SW 1271 (cell line): ENCODE data around the gene D2HGDH.
"Not testable (repeated sequence)": the region's sequence is repeated elsewhere in the genome, so short reads cannot be mapped to it uniquely, and the experiment has no call there.

Experiments used
- DNase-seq, 2 experiments: peaks; one replicate each; lab custom pipeline; 2025; lab: John Stamatoyannopoulos, UW

The D2HGDH gene

DNA sequence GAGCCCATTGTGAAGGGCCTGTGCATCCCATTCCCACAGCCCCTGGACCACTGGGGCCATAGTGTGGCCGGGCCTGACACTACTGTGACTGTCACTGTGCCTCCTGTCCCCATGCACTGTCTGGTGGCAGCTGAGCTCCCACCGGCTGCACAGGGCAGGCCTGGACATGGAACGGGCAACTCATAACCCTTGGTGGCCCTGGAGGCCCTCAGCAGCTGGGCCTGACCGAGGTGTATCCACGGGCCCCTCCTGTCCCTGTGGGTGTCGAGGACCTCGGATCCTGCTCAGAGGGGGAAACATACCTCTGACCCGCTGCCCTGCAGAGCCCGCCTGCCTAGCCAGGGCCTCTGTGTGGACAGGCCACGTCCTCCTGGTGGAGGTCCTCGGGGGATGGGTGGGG lies 34.4 kb downstream of the D2HGDH start:
- no peak for DNase-seq

DNA sequence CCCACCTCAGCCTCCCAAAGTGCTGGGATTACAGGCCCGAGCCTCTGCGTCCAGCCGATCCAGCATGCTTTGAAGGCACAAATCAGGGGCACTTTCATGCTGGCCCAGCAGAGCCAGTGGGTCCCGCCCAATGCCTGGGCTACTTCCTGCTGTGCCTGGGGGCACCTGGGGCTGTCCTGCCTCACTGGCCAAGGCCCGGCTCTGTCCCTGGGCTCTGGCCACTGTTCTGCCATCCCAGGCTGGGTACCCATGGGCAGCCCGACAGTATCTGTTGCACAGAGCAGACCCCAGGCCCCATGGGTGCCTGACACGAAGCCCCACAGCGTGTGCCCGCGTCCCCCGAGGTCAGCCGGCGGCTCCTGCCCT lies 35.4 kb downstream of the D2HGDH start:
- DNase-seq: no peak

DNA sequence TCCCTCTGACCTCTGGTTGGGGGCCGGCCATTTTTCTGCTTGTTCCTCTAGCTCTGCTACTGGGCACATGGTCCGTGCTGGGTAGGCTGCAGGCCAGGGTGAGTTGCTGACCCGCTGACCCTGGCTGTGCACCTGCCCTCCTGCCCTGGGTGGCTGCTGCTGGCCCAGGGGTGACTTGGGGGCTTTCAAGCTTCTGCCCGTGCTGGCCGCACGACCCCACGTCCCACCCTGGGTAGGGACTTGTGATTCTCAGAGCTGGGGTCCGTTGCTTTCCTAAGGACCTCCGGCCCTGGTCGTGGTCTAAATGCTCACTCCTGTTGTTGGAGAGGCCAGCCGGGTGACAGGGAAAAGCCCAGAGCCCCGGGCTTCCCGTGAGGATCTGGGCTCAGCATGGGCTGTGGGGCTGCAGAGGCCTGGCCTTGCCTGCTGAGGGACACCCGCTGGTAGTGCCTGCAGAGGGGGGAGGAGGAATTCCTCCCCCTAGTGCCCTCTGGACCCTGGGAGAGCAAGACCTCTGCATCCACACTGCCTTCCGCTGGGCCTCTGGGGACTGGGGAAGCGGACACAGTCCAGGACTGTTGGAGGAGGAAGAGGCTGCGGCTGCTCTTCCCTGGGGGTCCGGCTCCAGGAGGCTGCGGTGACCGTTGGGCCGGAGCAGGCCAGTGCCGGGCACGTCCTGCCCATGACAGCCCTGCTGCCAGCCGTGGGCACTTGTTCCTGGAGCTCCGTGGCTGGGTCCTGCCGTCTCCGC lies 35.9 kb downstream of the D2HGDH start:
- DNase-seq: no peak

DNA sequence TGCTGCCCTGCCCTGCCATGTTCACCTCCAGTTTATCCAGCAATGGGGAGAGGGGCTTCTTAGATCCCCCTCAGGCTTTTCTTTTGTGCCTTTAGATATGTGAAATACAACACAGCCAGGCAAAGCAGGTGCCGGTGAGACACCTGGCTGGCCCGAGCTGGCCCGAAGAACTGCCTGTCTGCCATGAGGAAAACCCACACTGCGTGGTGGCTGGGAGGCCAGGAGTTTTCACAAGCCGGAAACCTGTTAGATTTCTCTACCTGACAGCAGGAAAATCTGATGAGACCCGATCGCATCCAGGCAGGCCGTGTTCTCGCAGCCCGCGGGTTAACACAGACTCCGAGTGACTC lies 36.5 kb downstream of the D2HGDH start:
- DNase-seq: no peak

DNA sequence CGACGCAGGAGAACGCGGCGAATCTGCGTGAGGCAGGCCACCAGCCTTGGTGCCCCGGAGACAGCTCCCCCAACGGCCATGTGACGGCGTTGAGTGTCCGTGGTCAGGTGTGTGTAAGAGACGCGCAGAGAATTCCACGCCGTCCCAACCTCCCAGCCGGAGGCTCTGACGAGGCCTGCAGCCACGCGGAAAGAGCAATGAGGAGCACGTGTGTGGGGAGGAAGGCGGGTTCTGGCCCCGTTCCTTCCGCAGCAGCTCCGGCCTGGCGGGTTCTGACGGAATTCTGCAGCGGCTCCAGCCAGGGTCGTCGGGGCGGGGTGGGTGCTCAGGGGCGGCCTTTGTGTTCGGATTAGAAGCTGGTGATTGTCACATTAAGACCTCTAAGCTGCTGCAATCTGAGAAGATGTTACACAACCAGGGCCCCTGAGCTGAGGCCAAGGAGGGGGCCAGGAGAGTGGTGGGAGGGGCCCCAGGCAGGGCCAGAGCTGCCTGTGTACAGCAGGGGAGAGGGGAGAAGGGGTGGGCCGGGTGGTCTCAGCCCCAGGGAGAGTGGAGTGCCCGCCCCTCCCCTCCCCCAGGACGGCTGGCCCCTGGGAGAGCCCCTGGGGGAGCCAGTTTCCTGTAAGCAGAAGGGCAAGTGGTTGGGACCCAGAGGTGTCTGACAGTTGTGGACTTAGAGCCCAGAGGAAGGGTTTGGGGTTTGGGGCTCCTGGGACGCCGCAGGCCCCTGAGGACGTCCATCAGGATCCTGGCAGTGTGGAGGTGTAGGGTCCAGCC lies 37.0 kb downstream of the D2HGDH start:
- DNase-seq: no peak

DNA sequence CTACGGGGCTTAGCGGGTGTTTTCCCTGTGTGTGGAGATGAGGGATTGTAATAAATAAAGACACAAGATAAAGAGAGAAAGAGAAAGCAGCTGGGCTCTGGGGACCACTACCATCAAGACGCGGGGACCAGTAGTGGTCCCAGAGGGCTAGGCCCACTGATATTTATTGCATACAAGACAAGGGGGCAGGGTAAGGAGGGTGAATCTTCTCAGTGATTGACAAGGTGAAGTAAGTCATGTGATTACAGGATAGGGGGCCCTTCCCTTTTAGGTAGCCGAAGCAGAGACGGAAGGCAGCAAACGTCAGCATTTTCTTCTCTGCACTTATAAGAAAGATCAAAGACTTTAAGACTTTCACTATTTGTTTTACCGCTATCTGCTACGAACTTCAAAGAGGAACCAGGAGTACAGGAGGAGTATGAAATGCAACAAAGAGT lies 37.7 kb downstream of the D2HGDH start:
- no peak for DNase-seq

DNA sequence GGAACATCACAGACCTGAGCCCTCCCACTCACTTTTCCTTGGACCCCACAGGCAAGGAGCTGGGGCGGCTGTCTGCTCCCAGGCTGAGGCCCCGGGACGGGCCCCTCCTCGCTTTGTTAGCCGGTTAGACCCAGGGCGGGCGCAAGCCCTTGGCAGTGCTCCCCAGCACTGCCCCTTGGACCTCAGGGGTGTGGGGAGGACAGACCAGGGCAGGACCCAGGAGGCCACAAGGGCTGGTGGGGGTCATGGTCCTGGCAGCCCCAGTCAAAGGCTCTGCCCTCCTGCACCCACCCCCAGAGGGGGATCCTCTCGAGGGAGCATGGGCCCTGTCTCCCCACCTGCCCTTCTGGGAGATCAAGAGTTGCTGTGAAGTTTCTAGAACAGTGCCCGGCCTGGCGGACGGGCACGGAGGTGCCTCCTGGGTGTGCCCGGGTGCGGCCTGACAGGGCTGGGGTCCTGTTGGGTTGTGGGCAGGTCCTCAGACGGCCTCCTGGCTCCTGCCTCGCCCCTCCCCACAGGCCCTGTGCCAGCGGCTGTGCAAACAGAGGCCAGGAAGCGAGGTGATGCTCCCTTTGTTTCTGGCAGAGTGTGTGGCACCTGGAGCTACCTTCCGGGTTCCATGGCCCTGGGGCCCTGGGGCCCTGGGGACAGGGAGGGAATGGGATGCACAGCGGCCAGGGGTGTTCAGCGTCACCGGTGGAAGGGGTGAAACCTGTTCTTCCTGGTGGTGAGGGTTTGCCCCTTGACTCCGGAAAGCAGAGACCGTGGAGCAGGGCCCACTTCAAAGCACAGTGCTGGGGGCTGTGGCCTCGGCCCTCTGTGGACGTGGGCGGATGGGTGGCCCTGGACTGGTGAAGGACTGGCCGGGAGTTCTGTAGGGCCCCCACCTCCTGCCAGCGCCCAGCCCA lies 39.3 kb downstream of the D2HGDH start:
- DNase-seq: no peak

DNA sequence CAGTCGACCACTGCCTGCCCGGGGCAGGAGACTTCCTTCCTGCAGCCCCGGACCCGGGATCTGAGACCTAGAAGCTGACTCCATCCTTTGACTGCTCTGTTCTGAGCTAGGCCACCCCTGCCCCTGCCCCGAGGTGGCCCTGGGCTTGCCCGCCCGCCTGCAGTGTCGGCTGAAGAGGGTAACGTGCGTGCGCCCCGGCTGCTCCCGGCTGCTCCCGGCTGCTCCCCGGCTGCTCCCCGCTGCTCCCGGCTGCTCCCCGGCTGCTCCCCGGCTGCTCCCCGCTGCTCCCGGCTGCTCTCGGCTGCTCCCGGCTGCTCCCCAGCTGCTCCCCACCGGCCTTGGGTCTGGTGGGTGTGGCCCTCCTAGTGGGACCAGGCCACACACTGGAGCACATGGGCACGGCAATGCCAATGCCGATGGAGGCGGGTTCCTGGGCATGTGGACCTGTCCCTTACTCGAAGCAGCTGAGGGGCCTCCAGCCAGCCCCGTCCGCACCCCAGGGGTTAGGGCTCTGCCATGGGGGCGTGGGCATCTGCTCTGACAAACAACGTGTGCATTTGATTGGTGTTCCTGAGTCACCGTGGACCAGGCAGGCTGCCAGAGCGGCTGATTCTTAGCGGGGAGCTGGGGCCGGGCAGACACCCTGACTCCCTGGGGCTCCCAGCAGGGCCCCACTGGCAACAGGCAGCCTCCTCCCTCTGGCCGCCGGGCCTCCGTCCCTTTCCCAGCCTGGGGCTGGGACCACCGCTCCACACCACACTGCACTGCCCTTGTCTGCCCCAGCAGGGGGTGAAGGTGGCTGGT lies 40.2 kb downstream of the D2HGDH start:
- no peak for DNase-seq

DNA sequence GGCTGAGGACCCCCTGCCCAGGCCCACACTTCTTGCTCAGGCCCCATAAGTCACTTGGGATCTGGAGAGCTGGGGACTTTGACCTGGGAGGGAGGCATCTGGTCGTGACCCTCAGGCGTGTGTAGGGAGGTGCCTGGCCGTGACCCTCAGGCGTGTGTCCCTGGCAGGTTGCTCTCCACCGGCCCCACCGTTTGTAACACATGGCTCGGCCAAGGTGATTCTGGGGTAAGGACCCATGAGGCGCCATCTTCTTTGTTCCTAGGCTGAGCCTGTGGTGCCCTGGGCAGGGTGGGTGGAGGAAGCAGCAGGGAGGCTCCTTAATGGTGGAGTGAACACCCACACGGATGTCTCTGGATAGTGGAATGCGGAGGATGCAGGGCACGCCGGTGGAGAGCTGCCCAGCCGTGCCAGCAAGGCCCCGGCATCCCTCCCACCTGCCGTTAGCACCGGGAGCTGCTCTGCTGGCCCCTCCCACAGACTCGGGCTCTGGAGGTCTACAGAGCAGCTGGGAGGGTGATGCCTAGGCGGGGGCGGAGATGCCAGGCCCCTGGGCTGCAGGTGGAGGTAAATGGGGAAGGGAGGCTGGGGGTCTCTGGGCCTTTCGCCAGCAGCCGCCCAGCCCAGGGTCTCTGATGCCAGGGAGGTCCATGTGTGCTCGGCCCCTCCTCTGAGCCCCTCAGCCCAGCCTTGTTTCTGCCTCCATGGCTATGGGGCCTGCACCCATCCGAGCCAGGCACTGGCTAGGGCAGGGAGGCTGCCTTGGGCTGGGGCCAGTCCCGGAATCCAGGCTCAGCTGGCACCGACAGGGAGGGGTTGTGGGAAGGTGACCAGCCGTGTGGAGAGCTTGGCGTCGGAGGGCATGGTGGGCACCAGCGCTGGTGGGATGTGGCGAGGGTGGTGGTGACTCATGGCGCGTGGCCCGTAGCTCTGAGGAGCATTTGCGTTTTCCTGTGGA lies 41.1 kb downstream of the D2HGDH start:
- no peak for DNase-seq

DNA sequence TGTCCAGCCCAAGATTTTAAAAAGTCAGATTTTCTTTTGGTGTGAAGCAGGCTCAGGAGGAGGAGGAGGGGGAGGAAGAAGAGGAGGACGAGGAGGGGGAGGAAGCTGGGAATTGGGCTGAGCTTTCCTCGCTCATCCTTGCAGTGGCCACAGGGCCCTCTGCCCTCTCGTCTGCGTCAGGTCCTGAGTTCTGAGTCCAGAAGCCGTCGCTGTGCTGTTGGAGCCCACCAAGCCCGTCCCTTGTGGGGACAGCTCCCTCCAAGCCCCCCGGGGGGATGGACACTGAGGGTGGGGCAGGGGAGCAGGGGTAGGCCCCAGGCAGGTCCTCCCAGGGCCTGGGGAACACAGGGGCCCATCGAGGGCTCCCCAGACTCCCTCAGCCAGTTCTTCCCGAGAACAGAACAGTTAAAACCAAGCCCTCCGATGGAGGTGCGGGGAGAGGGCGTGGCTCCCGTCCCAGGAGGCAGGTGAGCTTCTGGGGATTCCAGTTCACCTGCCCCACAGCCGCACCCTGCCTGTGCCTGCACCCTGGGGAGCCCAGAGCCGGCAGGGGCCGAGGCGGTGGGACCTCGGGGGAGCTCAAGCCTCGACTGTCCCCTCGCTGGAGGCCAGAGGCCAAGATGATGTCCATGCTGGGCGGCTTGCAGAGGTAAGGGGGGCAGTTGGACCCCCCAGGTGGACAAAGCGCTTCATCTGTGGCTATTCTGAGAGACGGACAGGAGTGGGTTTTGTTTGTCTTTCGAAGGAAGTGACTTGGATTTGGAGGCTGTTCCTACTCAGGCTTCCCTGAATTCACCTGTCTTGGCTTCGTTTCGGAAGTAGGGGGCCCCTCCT lies 42.1 kb downstream of the D2HGDH start, which contains the start of gene GAL3ST2:
GAL3ST2 (plus strand) TSS at position 487 of the 834 bp plus-strand sequence; CDS start at position 621, 134 bp downstream.
- no peak for DNase-seq

DNA sequence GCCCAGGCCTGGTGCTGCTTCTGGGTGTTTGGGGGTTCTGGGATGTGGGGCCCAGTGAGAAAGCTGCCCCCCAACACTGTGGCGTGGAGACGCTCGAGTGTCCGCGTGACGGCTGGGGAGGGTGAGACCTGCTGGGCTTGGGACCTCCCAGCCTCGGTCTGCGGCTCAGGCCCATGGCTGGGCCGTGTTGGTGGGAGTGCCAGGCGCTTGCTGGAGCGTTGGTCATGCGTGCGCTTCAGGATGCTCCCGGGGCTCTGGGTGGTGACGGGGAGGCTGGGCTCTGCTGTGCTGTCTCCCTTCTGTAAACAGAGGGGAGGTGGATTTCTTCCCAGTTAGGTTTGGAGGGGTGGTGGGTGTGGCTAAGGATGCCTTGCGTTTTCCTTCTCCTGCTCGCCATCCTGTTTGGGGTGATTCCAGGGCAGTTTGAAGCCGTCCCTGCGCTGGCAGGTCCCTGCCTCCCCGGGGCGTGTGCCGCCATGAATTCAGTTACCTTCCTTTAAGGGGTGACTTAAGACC lies 42.8 kb downstream of the D2HGDH start:
- no peak for DNase-seq

DNA sequence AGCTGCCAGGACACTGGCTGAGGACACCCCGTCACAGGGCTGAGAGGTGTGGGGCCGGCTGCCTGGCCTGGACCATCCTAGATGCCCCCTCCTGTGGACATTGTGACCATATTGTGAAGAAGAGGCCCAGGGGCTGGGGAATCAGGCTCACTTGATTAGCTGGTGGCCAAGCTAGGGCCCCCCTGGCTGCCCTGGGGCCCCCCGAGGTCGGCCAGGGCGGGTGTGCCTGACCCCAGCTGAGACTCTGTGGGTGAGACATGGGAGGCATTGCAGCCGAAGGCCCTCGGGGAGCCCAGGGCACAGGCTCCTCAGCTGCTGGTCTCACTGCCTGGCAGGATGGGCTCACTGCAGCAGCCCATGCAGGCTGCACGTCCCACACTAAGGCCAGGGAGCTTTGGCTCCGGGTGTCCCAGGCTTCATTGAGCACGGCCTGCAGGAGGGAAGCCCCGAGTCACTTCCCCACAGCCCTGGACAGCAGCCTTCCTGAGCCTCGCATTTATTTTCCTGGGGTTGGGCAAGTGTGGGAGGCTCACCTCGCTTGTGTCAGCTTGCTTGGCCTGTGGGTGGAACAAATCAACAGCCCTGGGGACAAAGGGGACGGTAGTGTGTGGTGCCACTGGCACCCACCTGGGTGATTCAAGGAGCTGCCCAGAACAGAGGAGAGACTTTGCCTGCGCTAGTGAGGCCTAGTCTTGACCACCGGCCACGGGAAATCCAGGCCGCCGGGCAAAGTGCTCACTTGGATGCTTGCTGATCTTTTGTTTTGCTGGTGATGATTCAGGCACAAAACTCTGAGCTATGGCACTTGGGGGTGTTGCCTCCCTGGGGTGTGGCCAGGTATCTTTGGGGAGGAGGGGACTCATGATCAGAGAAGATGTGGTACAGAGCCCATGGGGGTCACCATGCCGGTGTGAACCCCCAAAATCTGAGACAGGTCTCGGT lies 43.5 kb downstream of the D2HGDH start:
- no peak for DNase-seq

DNA sequence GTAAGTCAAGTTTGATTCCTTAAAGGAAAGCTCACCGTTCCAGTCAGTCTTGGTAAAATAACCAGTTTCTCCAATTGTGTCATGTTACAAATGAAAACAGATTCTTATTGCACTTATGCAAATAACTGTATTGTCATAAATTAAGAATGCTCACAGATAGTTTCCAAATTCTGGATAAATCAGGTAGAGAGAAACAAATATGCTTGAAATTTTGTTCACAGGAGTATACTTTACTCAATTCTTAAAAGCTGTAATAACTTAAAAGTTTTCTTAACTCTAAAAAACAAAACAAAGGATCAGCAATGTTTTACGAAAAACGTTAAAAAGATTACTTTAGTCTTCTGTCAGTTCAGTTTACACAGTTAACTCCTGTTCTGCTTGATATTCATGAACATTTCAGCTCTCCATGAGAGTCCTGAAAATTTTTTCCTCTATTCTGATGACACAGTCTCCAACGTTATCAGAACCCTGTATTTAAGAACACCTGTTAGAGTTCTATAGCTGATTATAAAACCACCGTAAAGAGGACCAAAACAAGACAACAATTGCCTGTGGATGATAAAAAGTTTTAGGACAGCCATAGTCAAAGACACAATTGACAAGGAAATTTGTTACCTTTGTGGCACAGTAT lies 46.6 kb downstream of the D2HGDH start:
- DNase-seq: no peak

DNA sequence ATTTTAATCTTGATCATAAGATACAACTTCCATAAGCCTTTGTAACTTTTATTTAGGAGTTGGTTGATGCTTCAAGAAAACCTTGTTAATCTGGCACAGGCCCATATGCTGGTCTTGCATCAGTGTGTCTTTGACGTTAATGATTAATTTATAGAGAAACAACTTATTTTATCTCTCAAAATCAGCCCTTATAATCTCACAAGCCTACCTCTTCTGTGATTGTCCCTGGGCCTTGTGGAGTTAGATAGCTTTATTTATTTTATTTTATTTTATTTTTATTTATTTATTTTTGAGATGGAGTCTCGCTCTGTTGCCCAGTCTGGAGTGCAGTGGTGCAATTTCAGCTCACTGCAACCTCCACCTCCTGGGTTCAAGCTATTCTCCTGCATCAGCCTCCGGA lies 47.6 kb downstream of the D2HGDH start:
- not testable (repeated sequence) for DNase-seq

DNA sequence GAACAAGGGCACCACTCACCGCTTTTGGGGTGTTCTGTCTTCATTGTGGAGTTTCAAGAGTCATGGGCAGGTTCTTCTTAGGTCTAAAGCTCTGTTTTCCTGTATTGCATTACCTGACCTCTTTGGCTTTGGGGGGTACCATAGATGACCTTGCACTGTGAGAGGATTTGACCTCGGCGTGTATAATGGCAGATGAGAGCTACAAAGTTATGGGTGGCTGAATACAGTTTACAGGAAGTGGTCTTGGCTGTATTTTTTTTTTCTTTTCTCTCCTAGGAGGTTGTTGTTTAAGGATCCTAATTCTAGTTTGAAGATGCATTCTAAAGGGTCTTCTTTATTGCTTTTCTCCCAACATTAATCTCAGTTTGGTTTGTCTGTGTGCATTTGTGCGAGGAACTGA lies 53.7 kb downstream of the D2HGDH start:
- DNase-seq: no peak

DNA sequence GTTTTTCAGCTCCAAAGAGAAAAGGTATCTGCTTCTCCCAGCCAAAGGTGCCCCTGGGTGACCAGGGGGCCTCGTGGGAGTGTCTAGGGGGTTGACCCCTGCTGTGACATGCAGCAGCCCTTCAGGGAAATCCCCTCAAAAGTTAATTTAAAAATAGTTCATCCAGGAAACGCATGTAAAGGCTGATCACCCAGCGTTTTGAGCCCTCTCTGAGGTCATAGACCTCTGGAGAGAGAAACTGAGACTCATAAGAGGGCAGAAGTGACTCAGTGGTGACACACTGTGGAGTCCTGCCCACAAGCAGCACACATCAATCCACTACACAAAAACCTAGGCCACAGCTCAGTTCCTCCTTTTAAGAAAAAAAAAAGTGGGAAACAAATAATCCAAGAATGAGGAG lies 54.1 kb downstream of the D2HGDH start:
- no peak for DNase-seq

DNA sequence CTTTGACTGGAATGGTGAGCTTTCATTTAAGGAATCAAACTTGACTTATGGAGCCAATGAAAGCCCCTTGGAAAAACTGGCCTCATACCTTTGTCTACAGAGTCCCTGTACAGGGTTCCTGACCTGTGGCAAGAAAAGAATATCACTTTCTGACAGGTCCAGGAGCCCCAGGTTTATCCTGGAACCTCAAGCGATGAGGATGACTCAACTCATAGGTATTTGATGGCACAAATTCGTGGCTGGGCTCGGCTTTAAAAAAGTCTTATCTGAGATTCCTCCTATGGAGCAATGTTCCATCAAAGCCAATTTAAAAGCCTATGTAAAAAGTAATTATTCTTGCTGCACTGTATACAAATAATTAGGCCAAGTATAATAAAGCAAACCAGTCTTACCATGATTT lies 57.0 kb downstream of the D2HGDH start:
- DNase-seq: not testable (repeated sequence)

DNA sequence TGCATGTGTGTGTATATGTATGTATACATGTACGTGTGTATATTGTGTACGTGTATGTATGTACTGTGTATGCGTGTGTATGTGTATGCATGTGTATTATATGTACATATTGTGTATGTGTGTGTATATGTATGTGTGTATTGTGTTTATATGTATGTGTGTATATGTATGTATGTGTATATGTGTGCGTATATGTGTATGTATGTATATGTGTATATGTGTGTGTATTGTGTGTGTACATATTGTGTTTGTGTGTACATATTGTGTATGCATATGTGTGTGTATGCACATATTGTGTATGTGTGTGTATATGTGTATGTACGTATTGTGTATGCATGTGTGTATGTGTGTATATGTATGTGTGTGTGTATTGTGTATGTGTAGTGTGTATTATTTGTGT lies 59.0 kb downstream of the D2HGDH start:
- no peak for DNase-seq
